ENCODE results near the gene CRY2.
"Not testable (repeated sequence)": the region's sequence is repeated elsewhere in the genome, so short reads cannot be mapped to it uniquely, and the experiment has no call there.

CRY2 gene

GRCh38 chr11:45846974-45847910 is at the start of gene CRY2:
Gene CRY2 (plus strand): TSS chr11:45847475. CDS start chr11:45847491, 16 bp downstream.
- DNase-seq = peak; percentile 99

GRCh38 chr11:45798793-45799441 is 48.4 kb upstream of the CRY2 start:
- DNase-seq = no peak

- DNase-seq = no peak
Measured at GRCh38 chr11:45799562-45799961, 47.7 kb upstream of the CRY2 start.

- no peak for DNase-seq
Measured at GRCh38 chr11:45800261-45800660, 47.0 kb upstream of the CRY2 start.

- DNase-seq = no peak
Measured at GRCh38 chr11:45801723-45802315, 45.5 kb upstream of the CRY2 start.

- DNase-seq = no peak
Measured at GRCh38 chr11:45802531-45803317, 44.6 kb upstream of the CRY2 start.

- peak; percentile 63 for DNase-seq
Measured at GRCh38 chr11:45803971-45804760, 43.1 kb upstream of the CRY2 start.

GRCh38 chr11:45804761-45805304 is 42.4 kb upstream of the CRY2 start, which contains the start of gene SLC35C1:
Gene SLC35C1 (plus strand): TSS chr11:45805149. CDS start chr11:45805802, 653 bp downstream.
- DNase-seq = peak; percentile 95

- DNase-seq = no peak
Measured at GRCh38 chr11:45805305-45806071, 41.8 kb upstream of the CRY2 start.

GRCh38 chr11:45806072-45806933 is 41.0 kb upstream of the CRY2 start:
- DNase-seq = no peak

GRCh38 chr11:45806937-45807791 is 40.1 kb upstream of the CRY2 start:
- no peak for DNase-seq

- DNase-seq = no peak
Measured at GRCh38 chr11:45807792-45808238, 39.5 kb upstream of the CRY2 start.

- not testable (repeated sequence) for DNase-seq
Measured at GRCh38 chr11:45808427-45808826, 38.8 kb upstream of the CRY2 start.

GRCh38 chr11:45809456-45810395 is 37.5 kb upstream of the CRY2 start:
- DNase-seq = no peak

- DNase-seq = no peak
Measured at GRCh38 chr11:45810431-45811108, 36.7 kb upstream of the CRY2 start.

GRCh38 chr11:45811109-45811435 is 36.2 kb upstream of the CRY2 start:
- DNase-seq = no peak

All from stimulated activated CD4-positive, alpha-beta T cell treated with anti-CD3 and anti-CD28 coated beads, Interleukin-1b, Interleukin-23, amount 100 ng/mL, for 48 hours (primary cell).